Neural progenitor cell (in vitro differentiated cells): Measurements from ENCODE around the gene SUCLA2.

Experiments used
- CTCF ChIP-seq: fragments of 200-600 bp; sonication (generic); IDR thresholded peaks from 2 replicates; pipeline ENCODE4 v1.5.1; 2017; ENCODE audit warnings: antibody characterized with exemption, mild to moderate bottlenecking
- EZH2 ChIP-seq: fragments of 200-600 bp; sonication (generic); IDR thresholded peaks from 2 replicates; pipeline ENCODE4 v1.6.1; 2017; ENCODE audit warnings: antibody characterized with exemption, mild to moderate bottlenecking, moderate library complexity
- EZH2phosphoT487 ChIP-seq: fragments of 200-600 bp; sonication (generic); IDR thresholded peaks from 2 replicates; pipeline ENCODE4 v1.6.1; 2017; ENCODE audit warnings: antibody characterized with exemption

GRCh38 chr13:47990427-47990826, 10.6 kb downstream of the SUCLA2 start:
- TF ChIP-seq EZH2phosphoT487: no peak
- no peak for TF ChIP-seq CTCF
- TF ChIP-seq EZH2: no peak
